HCT116 (cell line): ENCODE data around the gene OR9Q1. TPM values are rescaled to one million over a fixed set of nuclear protein-coding genes. Genes with fewer than 3 reads are reported as not detected.

ENCODE experiments used
- ATAC-seq: fragments of 200-7000 bp; cut with Tn5 transposase; 2 replicates; pipeline ENCODE4 v1.9.1; 2020; ENCODE audit warnings: mild to moderate bottlenecking, moderate library complexity
- BruUV-seq: library from RNA; stranded (reverse); fragments of 400-500 nt; replicated peaks from 2 replicates; lab custom pipeline; 2021; lab: Mats Ljungman, UMichigan
- CTCF ChIA-PET: fragments of 300-600 bp; sonication (Branson Sonifier 250); formaldehyde crosslinking; loops from one replicate; lab custom pipeline; 2021; ENCODE audit warnings: antibody characterized with exemption; lab: Charles Lee
- POLR2A ChIA-PET: fragments of 300-600, 350-600 bp; sonication (Branson Sonifier 250); formaldehyde crosslinking; loops from one replicate; lab custom pipeline; 2021; ENCODE audit warnings: antibody characterized with exemption; lab: Charles Lee
- RAD21 ChIA-PET, 2 experiments: fragments of 300-600 bp; sonication (Branson Sonifier 250); formaldehyde crosslinking; loops; one replicate each; lab custom pipeline; 2023; ENCODE audit warnings: low total read pairs in 2 of 2; ENCODE audit not compliant: uncharacterized antibody in 2 of 2, unreplicated experiment in 2 of 2, low non-redundant PET in 1 of 2; lab: Charles Lee
- DNase-seq: peaks from one replicate; pipeline ENCODE4 v3.0.0-alpha.2; 2010; ENCODE audit warnings: low read depth, low spot score
- H2AFZ ChIP-seq: fragments of 200-600 bp; shearing (Covaris generic), sonication (generic); 2 replicates; pipeline ENCODE4 v1.6.1; 2017; ENCODE audit warnings: low read depth, mixed run types, mixed read lengths, antibody characterized with exemption, low read length; ENCODE audit not compliant: poor library complexity, severe bottlenecking
- H3K27ac ChIP-seq: 2 replicates; pipeline ENCODE4 v1.5.1; 2012; ENCODE audit warnings: low read depth, low read length
- H3K27me3 ChIP-seq: fragments of 200-600 bp; sonication (generic); 2 replicates; pipeline ENCODE4 v1.6.1; 2016; ENCODE audit warnings: mixed run types, low read length, mixed read lengths; ENCODE audit not compliant: insufficient read depth
- H3K36me3 ChIP-seq, 2 experiments: fragments of 200-500 bp in 1 of 2; fragments of 200-600 bp in 1 of 2; sonication (Bioruptor generic) in 1 of 2; sonication (generic) in 1 of 2; 2 replicates each; pipeline versions ENCODE4 v1.5.1 to v1.6.1; 2014 to 2016; ENCODE audit warnings: low read length in 2 of 2, inconsistent platforms in 1 of 2, mixed read lengths in 1 of 2, mixed run types in 1 of 2; ENCODE audit not compliant: insufficient read depth in 2 of 2, control insufficient read depth in 1 of 2
- H3K4me1 ChIP-seq, 2 experiments: fragments of 200-600 bp in 1 of 2; sonication (generic) in 1 of 2; 2 replicates each; pipeline versions ENCODE4 v1.5.1 to v1.6.1; 2012 to 2017; ENCODE audit warnings: low read length in 2 of 2, inconsistent platforms in 1 of 2, mild to moderate bottlenecking in 1 of 2, mixed read lengths in 1 of 2, mixed run types in 1 of 2, moderate library complexity in 1 of 2; ENCODE audit not compliant: insufficient read depth in 2 of 2, control insufficient read depth in 1 of 2
- H3K4me2 ChIP-seq: fragments of 200-600 bp; sonication (generic); 2 replicates; pipeline ENCODE4 v1.6.1; 2017; ENCODE audit warnings: mixed run types, low read length, mixed read lengths
- H3K4me3 ChIP-seq, 2 experiments: fragments of 200-600 bp in 1 of 2; sonication (generic) in 1 of 2; replicated peaks in 1 of 2; 2 replicates each; pipeline ENCODE4 v1.5.1; 2011 to 2016; ENCODE audit warnings: low read length in 2 of 2, control low read depth in 1 of 2, low read depth in 1 of 2, mild to moderate bottlenecking in 1 of 2, mixed read lengths in 1 of 2, mixed run types in 1 of 2
- H3K79me2 ChIP-seq: fragments of 200-600 bp; sonication (generic); 2 replicates; pipeline ENCODE4 v1.6.1; 2017; ENCODE audit warnings: mild to moderate bottlenecking, mixed run types, low read length, moderate library complexity, mixed read lengths; ENCODE audit not compliant: insufficient read depth
- H3K9ac ChIP-seq: fragments of 200-600 bp; sonication (generic); 2 replicates; pipeline ENCODE4 v1.6.1; 2016; ENCODE audit warnings: low read length, mixed read lengths
- H3K9me2 ChIP-seq: fragments of 200-600 bp; sonication (generic), shearing (Covaris generic); 2 replicates; pipeline ENCODE4 v1.6.1; 2017; ENCODE audit warnings: mixed run types, mild to moderate bottlenecking, moderate library complexity; ENCODE audit not compliant: insufficient read depth
- H3K9me3 ChIP-seq, 2 experiments: fragments of 200-500 bp in 1 of 2; fragments of 200-600 bp in 1 of 2; sonication (Bioruptor generic) in 1 of 2; sonication (generic) in 1 of 2; 2 replicates each; pipeline ENCODE4 v1.6.1; 2014 to 2017; ENCODE audit warnings: low read length in 2 of 2, mixed read lengths in 2 of 2, inconsistent platforms in 1 of 2, low read depth in 1 of 2, mild to moderate bottlenecking in 1 of 2, mixed run types in 1 of 2, moderate library complexity in 1 of 2; ENCODE audit not compliant: control insufficient read depth in 1 of 2, insufficient read depth in 1 of 2
- H4K20me1 ChIP-seq: fragments of 200-600 bp; sonication (generic), shearing (Covaris generic); 2 replicates; pipeline ENCODE4 v1.6.1; 2017; ENCODE audit warnings: mixed run types, mild to moderate bottlenecking, moderate library complexity; ENCODE audit not compliant: insufficient read depth
- ATF3 ChIP-seq: IDR thresholded peaks from 2 replicates; pipeline ENCODE4 v1.6.1; 2012
- CBX3 ChIP-seq: IDR thresholded peaks from 2 replicates; pipeline ENCODE4 v1.6.1; 2012; ENCODE audit warnings: low read depth
- CEBPB ChIP-seq: IDR thresholded peaks from 2 replicates; pipeline ENCODE4 v1.6.1; 2012; ENCODE audit warnings: low read depth
- CTCF ChIP-seq, 3 experiments: fragments of 200-600 bp in 1 of 3; sonication (generic) in 1 of 3; IDR thresholded peaks in 2 of 3; conservative IDR thresholded peaks in 1 of 3; 2 replicates each; pipeline ENCODE4 v1.5.1; 2012 to 2017; ENCODE audit warnings: low read depth in 2 of 3, low read length in 2 of 3, antibody characterized with exemption in 1 of 3, borderline replicate concordance in 1 of 3, control low read depth in 1 of 3, mild to moderate bottlenecking in 1 of 3, mixed read lengths in 1 of 3, mixed run types in 1 of 3, moderate library complexity in 1 of 3; ENCODE audit not compliant: insufficient read depth in 1 of 3
- EGR1 ChIP-seq: IDR thresholded peaks from 2 replicates; pipeline ENCODE4 v1.6.1; 2012; ENCODE audit warnings: low read depth
- ELF1 ChIP-seq: IDR thresholded peaks from 2 replicates; pipeline ENCODE4 v1.6.1; 2012; ENCODE audit warnings: low read depth, borderline replicate concordance
- EZH2 ChIP-seq: fragments of 200-600 bp; sonication (generic); IDR thresholded peaks from 2 replicates; pipeline ENCODE4 v1.6.1; 2017; ENCODE audit warnings: antibody characterized with exemption, mixed run types
- EZH2phosphoT487 ChIP-seq: fragments of 200-600 bp; IDR thresholded peaks from 2 replicates; pipeline ENCODE4 v1.6.1; 2018; ENCODE audit warnings: antibody characterized with exemption, borderline replicate concordance
- JUND ChIP-seq: IDR thresholded peaks from 2 replicates; pipeline ENCODE4 v1.6.1; 2012
- MAX ChIP-seq: IDR thresholded peaks from 2 replicates; pipeline ENCODE4 v1.6.1; 2012
- POLR2A ChIP-seq: IDR thresholded peaks from 2 replicates; pipeline ENCODE4 v1.7.0; 2011; ENCODE audit warnings: borderline replicate concordance; ENCODE audit not compliant: insufficient read depth, insufficient read length; ENCODE audit errors: extremely low read depth
- RAD21 ChIP-seq: IDR thresholded peaks from 2 replicates; pipeline ENCODE4 v1.6.1; 2012; ENCODE audit warnings: low read depth, mild to moderate bottlenecking
- REST ChIP-seq: IDR thresholded peaks from 2 replicates; pipeline ENCODE4 v1.6.1; 2012; ENCODE audit warnings: low read depth
- SIN3A ChIP-seq: IDR thresholded peaks from 2 replicates; pipeline ENCODE4 v1.6.1; 2012; ENCODE audit warnings: low read depth
- SP1 ChIP-seq: IDR thresholded peaks from 2 replicates; pipeline ENCODE4 v1.6.1; 2012; ENCODE audit warnings: low read depth
- SRF ChIP-seq: IDR thresholded peaks from 2 replicates; pipeline ENCODE4 v1.6.1; 2012; ENCODE audit warnings: low read depth
- TCF7L2 ChIP-seq: IDR thresholded peaks from 2 replicates; pipeline ENCODE4 v1.7.0; 2011; ENCODE audit warnings: borderline replicate concordance, inconsistent platforms; ENCODE audit not compliant: insufficient read depth, insufficient read length; ENCODE audit errors: extremely low read depth
- ZBTB33 ChIP-seq: IDR thresholded peaks from 2 replicates; pipeline ENCODE4 v1.6.1; 2011; ENCODE audit warnings: mild to moderate bottlenecking, low read length, moderate library complexity; ENCODE audit not compliant: insufficient replicate concordance; ENCODE audit errors: extremely low read depth
- ZFX ChIP-seq: fragments of 450-650 bp; IDR thresholded peaks from 2 replicates; pipeline ENCODE4 v1.6.1; 2017
- ZNF274 ChIP-seq: fragments of 200-500 bp; sonication (Bioruptor generic); IDR thresholded peaks from 2 replicates; pipeline ENCODE4 v1.6.1; 2014; ENCODE audit warnings: mild to moderate bottlenecking, low read depth, low read length, inconsistent platforms
- intact Hi-C: fragments of 100-400 bp; cut with micrococcal nuclease; formaldehyde crosslinking; loops from 2 replicates; pipeline ENCODE4 v1.10.0; 2022
- total RNA-seq: library from RNA; stranded (reverse); gene quantifications from one replicate; pipeline ENCODE4 v1.2.1, GENCODE V29; 2021; ENCODE audit not compliant: unreplicated experiment

OR9Q1 gene
- total RNA-seq, 1 experiment from 2014 or later: not detected

- ChIA-PET POLR2A (no interaction called here), CTCF (no interaction called here), RAD21 (no interaction called here)
- TF ChIP-seq EZH2 (no peak), RAD21 (no peak), SP1 (no peak), EGR1 (no peak), ZFX (no peak), ZNF274 (no peak), REST (no peak), MAX (no peak), ZBTB33 (no peak), ELF1 (no peak), SIN3A (no peak), POLR2A (no peak), SRF (no peak), CTCF (IDR thresholded peaks at IDR 0.05 in 2 of 3, conservative IDR thresholded peaks at IDR 0.05 in 1 of 3; ENCODE audit: borderline replicate concordance in 1 of 3, insufficient read depth in 1 of 3, low read depth in 2 of 3, low read length in 2 of 3) (no peak), ATF3 (no peak), JUND (no peak), CEBPB (no peak), EZH2phosphoT487 (no peak), TCF7L2 (no peak), CBX3 (no peak)
- Histone ChIP-seq H3K9me2 (no peaks in the 10 kb centered on the region), H3K27me3 (peaks cover 12% of the 10 kb centered on the region; the same call in 1 of the 2 replicates), H2AFZ (no peak overlapping the region), H3K27ac (no peak overlapping the region), H3K4me1 (no peaks in the 10 kb centered on the region), H4K20me1 (no peaks in the 10 kb centered on the region), H3K4me3 (no peak overlapping the region), H3K79me2 (no peaks in the 10 kb centered on the region), H3K9me3 (no peaks in the 10 kb centered on the region), H3K9ac (no peak overlapping the region), H3K4me2 (no peak overlapping the region), H3K36me3 (no peaks in the 10 kb centered on the region)
- DNase-seq (no peak), ATAC-seq (no peak)
- no TSS peak for BruUV-seq
- intact Hi-C loops: no loop called here
Observed at GRCh38 chr11:58000699-58001098, 23.0 kb upstream of the OR9Q1 start.
